Smooth muscle cell of the brain vasculature (primary cell): ENCODE measurements around the gene CAD.

ENCODE experiments used
- DNase-seq: peaks from one replicate; pipeline ENCODE4 v3.0.0-alpha.2; 2012; ENCODE audit warnings: low read depth, low spot score

Gene CAD

GRCh38 chr2:27198627-27199026, 18.5 kb upstream of the CAD start:
- DNase-seq: no peak

- no peak for DNase-seq
Observed at GRCh38 chr2:27199241-27199640, 17.9 kb upstream of the CAD start.

GRCh38 chr2:27201675-27202074, 15.5 kb upstream of the CAD start:
- no peak for DNase-seq

GRCh38 chr2:27202854-27203253, 14.3 kb upstream of the CAD start:
- DNase-seq: no peak

GRCh38 chr2:27203741-27204140, 13.4 kb upstream of the CAD start:
- no peak for DNase-seq

- no peak for DNase-seq
Observed at GRCh38 chr2:27204566-27204965, 12.6 kb upstream of the CAD start.

- no peak for DNase-seq
Observed at GRCh38 chr2:27205206-27205605, 12.0 kb upstream of the CAD start.

- DNase-seq: no peak
Observed at GRCh38 chr2:27206346-27206745, 10.8 kb upstream of the CAD start.

GRCh38 chr2:27208486-27209050, 8.6 kb upstream of the CAD start:
- DNase-seq: no peak

- DNase-seq: no peak
Observed at GRCh38 chr2:27209621-27210401, 7.4 kb upstream of the CAD start.

- no peak for DNase-seq
Observed at GRCh38 chr2:27211241-27211942, 5.8 kb upstream of the CAD start.

GRCh38 chr2:27211943-27212625, 5.1 kb upstream of the CAD start, which contains the start of the genes ATRAID and SLC5A6:
TSS of gene ATRAID (plus strand) at chr2:27212041. CDS start at chr2:27212369, 328 bp downstream.
TSS of gene SLC5A6 (minus strand) at chr2:27212268. CDS start at chr2:27207650, 4,618 bp downstream.
- peak; percentile 72 for DNase-seq

- DNase-seq: no peak
Observed at GRCh38 chr2:27212626-27213471, 4.3 kb upstream of the CAD start.

- no peak for DNase-seq
Observed at GRCh38 chr2:27214941-27215340, 2.2 kb upstream of the CAD start.

GRCh38 chr2:27216416-27217137, 592 bp upstream of the CAD start:
- no peak for DNase-seq

GRCh38 chr2:27218614-27219013, 1.4 kb downstream of the CAD start:
- DNase-seq: no peak

- no peak for DNase-seq
Observed at GRCh38 chr2:27219091-27219490, 1.9 kb downstream of the CAD start.

GRCh38 chr2:27220091-27220490, 2.9 kb downstream of the CAD start:
- no peak for DNase-seq

GRCh38 chr2:27221166-27221565, 4.0 kb downstream of the CAD start:
- no peak for DNase-seq

- no peak for DNase-seq
Observed at GRCh38 chr2:27222407-27222806, 5.2 kb downstream of the CAD start.
